GM10248 (cell line): ENCODE results near the gene WIPI1.

Experiments
- CTCF ChIA-PET: fragments of 300-600 bp; sonication (Branson Sonifier 250); formaldehyde crosslinking; extraction: SDS; loops from one replicate; lab custom pipeline; 2021; ENCODE audit warnings: antibody characterized with exemption; lab: Yijun Ruan, JAX
- POLR2A ChIA-PET: fragments of 350-650 bp; sonication (Branson Sonifier 250); formaldehyde crosslinking; extraction: SDS; loops from one replicate; lab custom pipeline; 2020; ENCODE audit warnings: antibody characterized with exemption; lab: Yijun Ruan, JAX
- DNase-seq: peaks from one replicate; pipeline ENCODE4 v3.0.0; 2012; ENCODE audit errors: extremely low spot score
- TF ChIP-seq, protein P1 (sequence below): IDR thresholded peaks from 2 replicates; pipeline ENCODE4 v1.5.1; 2012; ENCODE audit warnings: mild to moderate bottlenecking, low read depth; ENCODE audit errors: extremely low read depth, missing control alignments, control extremely low read depth

Gene WIPI1

DNA sequence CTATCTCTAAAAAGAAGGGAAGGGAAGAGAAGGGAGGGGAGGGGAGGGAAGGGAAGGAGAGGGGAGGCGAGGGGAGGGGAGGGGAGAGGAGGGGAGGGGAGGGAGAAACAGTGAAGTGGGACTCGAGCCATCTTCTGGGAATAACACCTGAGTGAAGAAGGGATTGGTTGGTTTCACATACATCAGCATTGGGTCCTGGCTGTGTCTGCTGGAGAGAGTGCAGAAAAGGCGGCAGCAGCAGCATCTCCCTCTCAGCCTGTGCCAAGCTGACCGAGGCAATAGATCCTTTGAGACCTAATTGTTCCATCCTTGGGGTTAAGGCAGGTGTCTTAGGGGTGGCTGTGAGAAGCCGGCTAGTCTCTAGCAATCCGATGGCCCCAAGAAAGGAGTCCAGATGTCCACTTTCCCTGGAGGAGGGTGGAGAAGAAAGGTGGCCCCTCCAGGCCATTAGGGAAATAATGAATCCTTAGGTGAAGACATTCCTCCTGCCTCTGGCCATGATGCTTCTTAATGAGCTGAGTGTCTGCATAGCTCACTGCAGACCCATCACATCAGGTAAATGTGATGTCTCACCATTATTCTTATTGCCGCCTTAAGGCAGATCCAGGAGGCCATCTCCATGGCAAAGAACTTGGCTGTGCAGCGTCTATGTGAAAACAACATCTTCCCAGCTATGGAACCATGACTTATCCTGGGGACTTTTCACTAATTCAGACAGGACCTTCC, 71.6 kb downstream of the WIPI1 start:
- TF ChIP-seq, protein P1, sequence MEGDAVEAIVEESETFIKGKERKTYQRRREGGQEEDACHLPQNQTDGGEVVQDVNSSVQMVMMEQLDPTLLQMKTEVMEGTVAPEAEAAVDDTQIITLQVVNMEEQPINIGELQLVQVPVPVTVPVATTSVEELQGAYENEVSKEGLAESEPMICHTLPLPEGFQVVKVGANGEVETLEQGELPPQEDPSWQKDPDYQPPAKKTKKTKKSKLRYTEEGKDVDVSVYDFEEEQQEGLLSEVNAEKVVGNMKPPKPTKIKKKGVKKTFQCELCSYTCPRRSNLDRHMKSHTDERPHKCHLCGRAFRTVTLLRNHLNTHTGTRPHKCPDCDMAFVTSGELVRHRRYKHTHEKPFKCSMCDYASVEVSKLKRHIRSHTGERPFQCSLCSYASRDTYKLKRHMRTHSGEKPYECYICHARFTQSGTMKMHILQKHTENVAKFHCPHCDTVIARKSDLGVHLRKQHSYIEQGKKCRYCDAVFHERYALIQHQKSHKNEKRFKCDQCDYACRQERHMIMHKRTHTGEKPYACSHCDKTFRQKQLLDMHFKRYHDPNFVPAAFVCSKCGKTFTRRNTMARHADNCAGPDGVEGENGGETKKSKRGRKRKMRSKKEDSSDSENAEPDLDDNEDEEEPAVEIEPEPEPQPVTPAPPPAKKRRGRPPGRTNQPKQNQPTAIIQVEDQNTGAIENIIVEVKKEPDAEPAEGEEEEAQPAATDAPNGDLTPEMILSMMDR: no peak
- ChIA-PET CTCF (interaction anchor here (0.9 to 3.9 kb wide), 3 partner anchors 10 to 13 kb away, joined by 3 to 17 read pairs (median 8); no protein-coding TSS in a partner anchor), POLR2A (no interaction called here)
- DNase-seq: no peak

DNA sequence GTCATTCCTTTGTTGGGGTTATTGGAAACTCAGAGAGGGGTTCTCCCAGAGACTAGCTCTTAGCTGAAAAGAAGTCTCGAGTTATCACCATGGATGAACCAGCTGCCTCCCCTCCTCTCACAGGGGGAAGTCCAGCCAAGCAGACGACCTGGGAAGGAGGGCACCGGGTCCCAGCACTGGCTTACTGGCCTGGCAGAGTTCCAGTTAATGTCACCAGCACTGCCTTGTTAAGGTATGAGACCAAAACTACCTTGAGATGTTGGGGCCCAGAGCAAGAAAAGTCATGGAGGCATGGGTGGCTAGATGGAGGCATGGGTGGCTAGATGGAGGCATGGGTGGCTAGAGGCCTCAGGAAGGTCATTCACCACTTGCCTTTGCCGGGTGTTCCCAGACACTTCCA, 72.4 kb downstream of the WIPI1 start:
- CTCF ChIA-PET: interaction anchor here (1.0 to 3.9 kb wide), 4 partner anchors 14 to 51 kb away, joined by 3 to 17 read pairs (median 4); no protein-coding TSS in a partner anchor
- TF ChIP-seq, protein P1: no peak
- POLR2A ChIA-PET: no interaction called here
- no peak for DNase-seq

DNA sequence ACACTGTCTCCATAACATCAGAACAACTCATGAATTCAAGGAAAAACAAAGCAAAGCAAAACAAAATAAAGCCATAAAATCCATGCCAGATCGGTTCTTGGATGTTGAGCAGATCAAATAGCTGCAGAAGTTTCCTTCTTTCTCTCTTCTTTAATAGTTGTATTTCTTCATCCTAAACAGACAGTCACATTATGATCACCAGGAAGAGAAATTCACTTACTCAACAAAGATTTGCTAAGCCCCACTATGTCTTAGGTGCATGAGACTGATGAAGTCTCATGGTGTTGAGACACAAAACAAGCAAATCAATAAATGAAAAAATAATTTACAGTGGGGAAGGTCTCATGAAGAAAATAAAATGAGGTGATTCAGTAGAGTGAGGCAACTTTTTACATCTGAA, 72.8 kb downstream of the WIPI1 start:
- ChIA-PET POLR2A (no interaction called here), CTCF (interaction anchor here (0.9 to 3.9 kb wide), 5 partner anchors 13 to 52 kb away, joined by 3 to 17 read pairs (median 3); no protein-coding TSS in a partner anchor)
- DNase-seq: no peak
- TF ChIP-seq, protein P1: no peak

DNA sequence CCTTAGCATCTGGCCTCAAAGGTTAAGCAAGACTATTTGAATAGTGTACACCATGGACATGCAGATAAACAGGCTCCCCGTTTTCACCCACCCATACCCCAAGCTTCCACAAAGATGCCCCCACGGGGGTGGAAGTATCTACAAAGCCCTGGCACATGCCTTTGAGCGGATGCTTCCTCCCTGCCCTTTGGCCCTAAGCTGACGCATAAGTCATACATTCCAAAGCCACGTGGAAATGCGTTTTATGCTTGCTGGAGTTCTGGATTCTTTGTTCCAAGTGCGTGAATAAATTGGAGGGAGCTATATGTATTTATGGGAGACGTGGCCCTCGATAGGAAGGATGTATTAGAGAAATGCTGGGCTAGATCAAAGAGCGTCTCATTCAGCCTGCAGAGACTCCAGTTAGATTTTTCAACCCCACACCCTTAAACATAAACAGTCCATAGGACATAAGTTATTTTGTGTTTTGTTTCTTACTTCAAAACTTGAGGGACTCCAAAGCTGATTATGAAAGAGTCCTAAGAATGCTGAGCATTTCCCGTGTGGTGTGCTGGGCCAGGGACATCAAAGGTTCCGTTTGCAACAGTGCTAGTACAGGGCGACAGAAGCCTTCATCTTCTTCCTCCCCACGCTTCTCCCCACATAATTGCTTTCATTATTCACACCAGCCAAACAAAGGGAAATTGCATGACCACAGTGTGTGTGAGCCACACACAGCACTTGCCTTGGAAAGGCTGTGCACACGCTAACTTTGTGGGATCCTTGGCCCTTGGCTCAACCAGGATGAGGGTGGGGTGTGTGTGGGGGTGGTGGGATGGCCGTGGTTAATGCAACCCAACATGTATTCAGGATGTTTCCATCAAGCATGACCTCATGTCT, 73.6 kb downstream of the WIPI1 start:
- DNase-seq: no peak
- TF ChIP-seq, protein P1: no peak
- POLR2A ChIA-PET: interaction anchor here (0.5 to 0.6 kb wide), 2 partner anchors 9 to 1032 kb away, joined by 3 to 4 read pairs; no protein-coding TSS in a partner anchor
- CTCF ChIA-PET: interaction anchor here (0.9 to 3.9 kb wide), 6 partner anchors 14 to 52 kb away, joined by 3 to 17 read pairs (median 3); no protein-coding TSS in a partner anchor

DNA sequence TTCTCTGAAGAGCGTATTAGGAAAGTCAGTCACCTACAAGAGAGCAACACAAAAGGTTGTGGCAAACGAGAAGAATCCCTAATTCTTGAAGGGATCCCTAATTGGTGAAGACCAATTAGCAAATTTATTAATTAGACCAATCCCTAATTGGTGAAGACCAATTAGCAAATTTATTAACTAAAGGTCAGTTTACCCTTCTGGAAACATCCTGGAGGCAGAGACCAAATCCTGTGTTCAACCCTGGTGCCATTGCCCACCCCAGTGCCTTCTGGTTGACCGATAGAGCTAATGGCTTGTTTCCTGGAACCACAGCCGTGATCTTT, 74.2 kb downstream of the WIPI1 start:
- POLR2A ChIA-PET: interaction anchor here (0.5 to 0.6 kb wide), 2 partner anchors 9 to 1031 kb away, joined by 3 to 4 read pairs; no protein-coding TSS in a partner anchor
- TF ChIP-seq, protein P1: no peak
- no peak for DNase-seq
- CTCF ChIA-PET: interaction anchor here (2.1 to 3.9 kb wide), 2 partner anchors 16 to 53 kb away, joined by 4 to 17 read pairs; no protein-coding TSS in a partner anchor

DNA sequence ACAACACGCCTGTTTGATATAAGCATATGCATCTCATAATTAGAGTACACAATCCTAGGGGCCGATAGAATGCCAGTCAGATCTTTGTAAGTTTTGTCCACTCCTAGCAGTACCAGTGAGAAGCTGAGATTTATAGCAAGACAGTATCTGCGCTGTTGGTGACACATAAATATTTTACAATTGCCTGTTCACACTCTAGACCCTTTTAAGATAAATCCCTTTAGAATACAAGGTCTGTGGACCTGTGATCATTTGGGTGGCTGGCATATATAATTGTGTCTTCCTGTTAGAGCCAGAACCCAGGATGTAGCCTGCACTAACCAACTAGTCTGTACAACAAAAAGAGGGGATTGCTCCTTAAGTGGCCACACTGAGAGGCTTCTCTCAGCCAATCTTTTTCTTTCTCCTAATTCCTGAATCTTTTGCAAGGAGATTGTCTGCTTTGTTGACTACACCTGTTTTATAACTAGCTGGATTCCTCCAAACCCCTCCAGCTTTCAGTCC, 74.7 kb downstream of the WIPI1 start:
- POLR2A ChIA-PET: no interaction called here
- no peak for DNase-seq
- CTCF ChIA-PET: interaction anchor here (1.2 to 3.9 kb wide), 4 partner anchors 16 to 53 kb away, joined by 3 to 17 read pairs (median 4); no protein-coding TSS in a partner anchor
- TF ChIP-seq, protein P1: no peak
